VCaP (cell line): ENCODE measurements around the gene EIF3K.

Experiments
- H3K27ac ChIP-seq: fragments of 450-650 bp; 2 replicates; pipeline ENCODE4 v1.5.1; 2017
- CTCF ChIP-seq: fragments of 450-650 bp; conservative IDR thresholded peaks from 2 replicates; pipeline ENCODE4 v1.5.1; 2017; ENCODE audit warnings: mild to moderate bottlenecking, moderate library complexity

The EIF3K gene

GRCh38 chr19:38685666-38686529 lies 66.9 kb downstream of the EIF3K start:
- peak; percentile 52 for TF ChIP-seq CTCF
- H3K27ac ChIP-seq: peak overlapping the region; percentile 9; the same call in 1 of the 2 replicates

GRCh38 chr19:38686530-38686888 lies 67.5 kb downstream of the EIF3K start:
- H3K27ac ChIP-seq: no peak overlapping the region
- TF ChIP-seq CTCF: no peak
